ENCODE measurements around the gene RBM44.

The RBM44 gene

GRCh38 chr2:237875256-237876060 is 76.9 kb downstream of the RBM44 start:
- DNase-seq (ENCODE audit: insufficient read length, low spot score) (no peak), FAIRE-seq (no peak)
- TF ChIP-seq POLR2AphosphoS5 (IDR thresholded peaks at IDR 0.05; ENCODE audit: low read depth, low read length) (no peak), SPI1 (IDR thresholded peaks at IDR 0.05; ENCODE audit: low read depth, low read length) (no peak), TAF1 (IDR thresholded peaks at IDR 0.05; ENCODE audit: low read depth, low read length) (no peak), PAX5 (IDR thresholded peaks at IDR 0.05; ENCODE audit: insufficient read depth, low read length, severe bottlenecking) (no peak), POU2F2 (IDR thresholded peaks at IDR 0.05; ENCODE audit: low read depth, low read length) (no peak), POLR2A (IDR thresholded peaks at IDR 0.05; ENCODE audit: low read depth, low read length) (no peak)

GRCh38 chr2:237876061-237876526 is 77.5 kb downstream of the RBM44 start:
- TF ChIP-seq PAX5 (IDR thresholded peaks at IDR 0.05; ENCODE audit: insufficient read depth, low read length, severe bottlenecking): no peak
- no peak for TF ChIP-seq POLR2A (IDR thresholded peaks at IDR 0.05; ENCODE audit: low read depth, low read length)
- TF ChIP-seq POU2F2 (IDR thresholded peaks at IDR 0.05; ENCODE audit: low read depth, low read length): no peak
- no peak for TF ChIP-seq SPI1 (IDR thresholded peaks at IDR 0.05; ENCODE audit: low read depth, low read length)
- no peak for TF ChIP-seq POLR2AphosphoS5 (IDR thresholded peaks at IDR 0.05; ENCODE audit: low read depth, low read length)
- TF ChIP-seq TAF1 (IDR thresholded peaks at IDR 0.05; ENCODE audit: low read depth, low read length): no peak
- DNase-seq (ENCODE audit: insufficient read length, low spot score) (no peak), FAIRE-seq (no peak)

GRCh38 chr2:237876532-237876931 is 78.0 kb downstream of the RBM44 start:
- no peak for FAIRE-seq
- TF ChIP-seq POLR2A (IDR thresholded peaks at IDR 0.05; ENCODE audit: low read depth, low read length) (no peak), PAX5 (IDR thresholded peaks at IDR 0.05; ENCODE audit: insufficient read depth, low read length, severe bottlenecking) (no peak), SPI1 (IDR thresholded peaks at IDR 0.05; ENCODE audit: low read depth, low read length) (no peak), POLR2AphosphoS5 (IDR thresholded peaks at IDR 0.05; ENCODE audit: low read depth, low read length) (no peak), TAF1 (IDR thresholded peaks at IDR 0.05; ENCODE audit: low read depth, low read length) (no peak), POU2F2 (IDR thresholded peaks at IDR 0.05; ENCODE audit: low read depth, low read length) (no peak)
- DNase-seq (ENCODE audit: insufficient read length, low spot score): no peak

- DNase-seq (ENCODE audit: insufficient read length, low spot score) (no peak), FAIRE-seq (no peak)
- no peak for TF ChIP-seq TAF1 (IDR thresholded peaks at IDR 0.05; ENCODE audit: low read depth, low read length)
- TF ChIP-seq POLR2A (IDR thresholded peaks at IDR 0.05; ENCODE audit: low read depth, low read length): no peak
- TF ChIP-seq PAX5 (IDR thresholded peaks at IDR 0.05; ENCODE audit: insufficient read depth, low read length, severe bottlenecking): no peak
Observed at GRCh38 chr2:237876951-237877491, 78.4 kb downstream of the RBM44 start.

- FAIRE-seq (no peak), DNase-seq (ENCODE audit: insufficient read length, low spot score) (no peak)
- TF ChIP-seq POU2F2 (IDR thresholded peaks at IDR 0.05; ENCODE audit: low read depth, low read length) (no peak), TAF1 (IDR thresholded peaks at IDR 0.05; ENCODE audit: low read depth, low read length) (no peak), SPI1 (IDR thresholded peaks at IDR 0.05; ENCODE audit: low read depth, low read length) (no peak), POLR2A (IDR thresholded peaks at IDR 0.05; ENCODE audit: low read depth, low read length) (no peak)
Observed at GRCh38 chr2:237877576-237878307, 79.2 kb downstream of the RBM44 start.

- DNase-seq (ENCODE audit: insufficient read length, low spot score) (no peak), FAIRE-seq (no peak)
- no peak for TF ChIP-seq POU2F2 (IDR thresholded peaks at IDR 0.05; ENCODE audit: low read depth, low read length)
Observed at GRCh38 chr2:237878321-237879057, 79.9 kb downstream of the RBM44 start.

GRCh38 chr2:237879058-237879430 is 80.5 kb downstream of the RBM44 start:
- DNase-seq (ENCODE audit: insufficient read length, low spot score) (no peak), FAIRE-seq (no peak)
- TF ChIP-seq SPI1 (IDR thresholded peaks at IDR 0.05; ENCODE audit: low read depth, low read length) (no peak), PAX5 (IDR thresholded peaks at IDR 0.05; ENCODE audit: insufficient read depth, low read length, severe bottlenecking) (no peak), POLR2AphosphoS5 (IDR thresholded peaks at IDR 0.05; ENCODE audit: low read depth, low read length) (no peak), TAF1 (IDR thresholded peaks at IDR 0.05; ENCODE audit: low read depth, low read length) (no peak), POLR2A (IDR thresholded peaks at IDR 0.05; ENCODE audit: low read depth, low read length) (no peak), POU2F2 (IDR thresholded peaks at IDR 0.05; ENCODE audit: low read depth, low read length) (no peak)

- TF ChIP-seq POLR2AphosphoS5 (IDR thresholded peaks at IDR 0.05; ENCODE audit: low read depth, low read length) (no peak), POU2F2 (IDR thresholded peaks at IDR 0.05; ENCODE audit: low read depth, low read length) (no peak), PAX5 (IDR thresholded peaks at IDR 0.05; ENCODE audit: insufficient read depth, low read length, severe bottlenecking) (no peak), SPI1 (IDR thresholded peaks at IDR 0.05; ENCODE audit: low read depth, low read length) (no peak), TAF1 (IDR thresholded peaks at IDR 0.05; ENCODE audit: low read depth, low read length) (no peak), POLR2A (IDR thresholded peaks at IDR 0.05; ENCODE audit: low read depth, low read length) (no peak)
- no peak for DNase-seq (ENCODE audit: insufficient read length, low spot score)
- FAIRE-seq: no peak
Observed at GRCh38 chr2:237879991-237880560, 81.5 kb downstream of the RBM44 start.
